Inferior parietal cortex (tissue), 1 donor: ENCODE results near the gene ADAM29.
"Not testable (repeated sequence)": the region's sequence is repeated elsewhere in the genome, so short reads cannot be mapped to it uniquely, and the experiment has no call there.

Experiments used
- DNase-seq: peaks from one replicate; pipeline ENCODE4 v3.0.0-alpha.2; 2016; ENCODE audit errors: extremely low spot score

ADAM29 gene

GRCh38 chr4:174918058-174918457 is at the start of gene ADAM29:
Gene ADAM29 (plus strand): TSS chr4:174918358. CDS start chr4:174975526, 57,168 bp downstream.
- no peak for DNase-seq

DNA sequence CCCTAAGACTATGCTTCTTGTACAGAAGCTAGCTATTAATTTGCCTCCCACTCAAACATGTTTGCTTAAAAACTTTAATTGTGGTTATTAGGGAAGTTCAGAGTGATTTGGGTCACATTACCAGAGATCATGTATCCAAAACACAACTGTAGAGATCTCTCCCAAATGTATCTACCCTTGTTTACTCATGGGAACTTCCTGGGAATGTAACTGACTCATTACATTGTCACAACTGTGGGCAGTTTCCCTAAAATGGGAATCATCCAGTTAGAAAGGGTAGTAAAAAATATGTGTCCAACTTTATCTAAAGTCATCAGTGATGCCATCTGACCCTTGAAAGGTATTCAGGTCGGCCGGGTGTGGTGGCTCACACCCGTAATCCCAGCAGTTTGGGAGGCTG is 48.8 kb upstream of the ADAM29 start:
- no peak for DNase-seq

- no peak for DNase-seq
Observed at GRCh38 chr4:174870311-174870710, 47.8 kb upstream of the ADAM29 start.

DNA sequence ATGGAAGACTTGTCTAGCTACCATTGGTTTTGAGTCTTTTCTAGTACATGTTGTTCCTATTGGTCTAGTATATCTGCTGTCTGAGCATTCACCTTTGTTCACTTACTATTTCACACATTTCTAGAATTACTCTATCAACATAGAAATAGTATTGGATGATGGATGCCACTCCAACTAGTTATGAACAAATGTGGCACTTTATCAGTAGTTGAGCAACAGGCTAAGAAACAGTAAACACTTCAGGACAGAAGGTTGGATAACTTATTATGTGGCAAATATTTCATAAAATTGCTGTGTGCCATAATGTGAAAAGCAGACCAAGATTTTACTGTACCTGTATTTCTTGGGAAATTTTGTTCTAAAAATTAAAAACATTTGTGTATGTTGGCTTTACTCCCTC is 46.8 kb upstream of the ADAM29 start:
- no peak for DNase-seq

DNA sequence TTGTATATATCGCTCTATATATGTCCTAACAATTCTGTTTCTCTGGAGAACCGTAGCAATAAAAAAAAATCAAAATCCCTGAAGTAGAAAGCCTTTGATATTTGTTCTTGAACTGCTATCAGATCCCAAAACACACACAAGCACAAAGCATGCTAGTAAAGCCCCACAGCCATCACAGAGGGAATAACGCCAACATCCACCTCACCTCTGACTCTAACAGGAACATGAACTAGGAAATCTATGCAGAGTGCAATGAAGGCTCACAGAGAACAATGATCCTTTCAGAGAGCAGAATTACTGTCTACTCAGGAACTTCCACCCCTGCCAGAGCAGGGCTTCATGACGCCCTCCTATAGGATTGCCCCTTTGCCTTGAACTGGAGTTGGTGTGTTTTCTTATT is 45.0 kb upstream of the ADAM29 start:
- not testable (repeated sequence) for DNase-seq

DNA sequence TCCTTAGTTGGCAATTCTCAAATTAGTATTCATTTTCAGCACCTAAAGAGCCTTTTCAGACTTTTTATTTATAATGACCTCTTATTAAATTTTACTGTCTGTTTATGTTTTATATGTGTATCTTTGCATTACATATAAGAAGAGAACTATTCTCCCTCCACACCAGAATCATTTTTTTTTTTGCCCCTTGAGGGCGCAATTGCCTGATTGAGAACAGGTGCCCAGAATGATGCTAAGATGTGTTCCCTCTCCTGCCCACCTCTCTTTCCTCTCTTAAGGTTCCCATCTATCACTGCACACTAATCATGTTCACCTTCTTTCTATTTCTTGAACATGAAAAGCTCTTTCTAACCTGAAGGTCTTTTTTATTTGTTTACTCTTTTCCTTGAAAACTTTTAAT is 44.2 kb upstream of the ADAM29 start:
- no peak for DNase-seq

- DNase-seq: no peak
Observed at GRCh38 chr4:174874898-174875297, 43.3 kb upstream of the ADAM29 start.

- DNase-seq: no peak
Observed at GRCh38 chr4:174880001-174880400, 38.2 kb upstream of the ADAM29 start.

- no peak for DNase-seq
Observed at GRCh38 chr4:174882317-174882992, 35.7 kb upstream of the ADAM29 start.

GRCh38 chr4:174907508-174907907 is 10.7 kb upstream of the ADAM29 start:
- DNase-seq: no peak

DNA sequence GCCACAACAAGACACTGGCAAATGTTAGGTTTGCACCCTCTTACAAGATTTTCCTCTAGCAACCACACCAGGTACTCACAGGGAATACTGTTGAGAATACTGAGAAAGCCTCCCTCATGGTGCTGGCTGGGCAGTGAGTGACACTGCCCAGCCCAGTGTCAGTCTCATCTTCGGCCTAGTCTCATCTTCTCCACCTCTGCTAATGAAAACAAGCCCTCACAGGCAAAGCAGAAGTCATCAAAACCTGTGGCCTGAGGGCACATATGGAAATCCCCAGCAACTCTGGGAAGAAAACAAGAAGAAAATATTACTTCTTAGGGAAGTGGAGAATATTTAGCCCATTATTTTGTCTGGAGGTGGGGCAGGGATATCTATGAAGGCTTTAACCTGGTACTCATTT is 7.9 kb upstream of the ADAM29 start:
- DNase-seq: no peak

DNA sequence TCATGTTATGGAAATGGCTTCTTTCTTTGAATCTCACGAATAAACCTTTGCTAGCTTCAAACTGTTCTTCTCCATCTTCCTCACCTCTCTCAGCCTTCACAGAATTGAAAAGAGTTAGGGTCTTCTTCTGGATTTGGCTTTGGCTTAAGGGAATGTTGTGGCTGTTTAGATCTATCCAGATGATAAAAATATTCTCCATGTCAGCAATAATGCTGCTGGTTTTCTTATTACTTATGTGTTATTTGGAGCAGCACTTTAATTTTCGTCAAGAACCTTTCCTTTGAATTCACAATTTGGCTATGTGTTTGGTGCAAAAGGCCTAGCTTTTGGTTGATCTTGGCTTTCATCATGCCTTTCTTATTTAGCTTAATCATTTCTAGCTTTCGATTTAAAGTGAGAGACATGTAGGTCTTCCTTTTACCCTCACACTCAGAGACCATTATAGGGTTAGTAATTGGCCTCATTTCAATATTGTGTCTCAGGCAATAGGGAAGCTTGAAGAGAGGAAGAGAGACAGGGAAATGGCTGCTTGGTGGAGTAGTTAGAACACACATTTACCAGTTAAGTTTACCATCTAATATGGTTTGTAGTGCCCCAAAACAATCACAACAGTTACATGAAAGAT is 5.1 kb upstream of the ADAM29 start:
- DNase-seq: no peak

- no peak for DNase-seq
Observed at GRCh38 chr4:174919886-174920423, 1.8 kb downstream of the ADAM29 start.

DNA sequence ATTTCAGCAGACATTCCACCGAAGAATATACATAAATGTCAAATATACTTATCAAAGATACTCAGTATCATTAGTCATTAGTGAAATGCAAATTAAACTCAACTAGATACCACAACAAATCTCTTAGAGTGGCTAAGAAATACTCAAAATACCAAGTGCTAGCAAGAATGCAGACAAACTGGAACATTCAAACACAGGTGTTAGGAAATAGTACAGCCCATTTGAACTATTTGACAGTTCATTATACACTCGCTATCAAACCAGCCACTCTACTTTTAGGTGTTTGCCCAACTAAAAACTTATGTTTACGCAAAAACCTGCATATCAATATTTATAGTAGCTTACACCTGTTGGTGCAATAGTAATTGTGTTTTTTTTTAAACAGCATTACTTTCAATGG is 8.8 kb downstream of the ADAM29 start:
- no peak for DNase-seq

DNA sequence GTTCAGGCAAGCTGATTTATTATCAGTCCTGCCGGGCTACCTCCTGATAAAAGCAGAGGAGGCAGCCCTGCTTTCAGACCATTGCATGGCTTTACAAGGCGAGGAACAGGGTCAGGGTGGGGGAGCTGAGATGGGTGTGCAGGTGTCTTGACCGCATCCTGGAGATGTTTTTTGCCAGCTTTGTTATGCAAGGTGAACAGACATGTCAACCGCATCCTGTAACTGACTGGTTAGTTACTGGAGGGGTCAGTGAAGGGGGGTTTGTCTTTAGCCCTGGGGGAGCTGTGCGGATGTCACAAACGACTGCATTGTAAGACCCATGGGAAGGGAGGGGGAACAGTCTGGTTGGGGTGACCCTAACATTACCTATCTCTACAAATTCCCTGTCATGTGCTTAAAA is 10.0 kb downstream of the ADAM29 start:
- no peak for DNase-seq

- DNase-seq: no peak
Observed at GRCh38 chr4:174928575-174929253, 10.6 kb downstream of the ADAM29 start.

DNA sequence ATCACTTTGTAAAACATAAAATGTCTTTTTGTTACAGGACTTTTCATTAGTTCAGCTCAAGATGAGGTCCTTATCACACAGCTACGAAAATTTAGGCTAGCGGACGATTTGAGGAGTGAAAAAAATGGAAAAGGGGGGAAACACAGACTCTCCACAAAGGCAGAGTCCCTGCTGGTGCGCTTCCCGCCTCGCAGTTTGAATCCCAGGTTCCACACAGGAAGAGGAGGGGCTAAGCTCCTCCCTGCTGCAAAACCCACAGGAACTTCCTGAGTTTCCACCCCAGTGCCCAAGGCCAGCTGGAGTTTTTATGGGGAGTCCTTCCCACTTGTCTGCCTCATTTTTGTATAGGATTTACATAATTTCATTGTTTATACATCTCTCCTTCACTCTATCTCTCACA is 11.2 kb downstream of the ADAM29 start:
- DNase-seq: no peak

DNA sequence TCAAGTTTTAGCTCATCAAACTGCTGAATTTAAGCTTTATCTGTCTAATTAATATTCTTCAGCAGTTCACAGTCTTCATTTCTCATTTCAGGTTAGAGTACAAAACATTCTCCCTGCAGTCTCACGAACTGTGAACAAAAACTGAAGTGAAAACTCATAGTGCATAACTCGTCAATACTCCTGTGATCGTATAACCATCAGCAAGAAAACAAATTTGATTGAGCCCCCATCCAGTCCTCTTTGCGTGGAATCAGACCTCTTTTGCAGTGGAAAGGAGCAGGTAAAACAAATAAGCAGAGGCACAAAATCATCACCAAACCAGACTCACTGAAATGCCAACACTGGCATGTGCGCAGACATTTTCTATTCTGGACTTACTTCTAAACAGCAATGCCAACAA is 12.7 kb downstream of the ADAM29 start:
- DNase-seq: no peak

DNA sequence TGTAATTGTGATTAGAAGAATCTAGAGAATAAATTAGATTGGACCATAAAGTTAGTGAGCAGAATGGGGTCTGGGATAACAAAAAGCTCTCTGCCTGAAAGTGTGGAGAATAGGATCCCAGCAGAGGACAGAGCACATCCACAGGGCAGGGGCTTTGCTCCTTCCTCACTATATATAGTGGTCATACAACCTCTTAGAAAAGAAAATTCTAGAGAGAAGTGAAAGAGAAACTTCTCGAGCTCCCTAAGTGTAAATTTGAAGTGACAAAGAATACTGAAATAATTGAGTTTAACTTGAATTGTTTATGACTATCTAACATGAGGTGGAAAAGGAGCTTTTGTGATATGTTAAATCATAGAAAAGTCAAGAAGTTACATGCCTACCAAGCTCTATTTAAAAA is 14.9 kb downstream of the ADAM29 start:
- no peak for DNase-seq

DNA sequence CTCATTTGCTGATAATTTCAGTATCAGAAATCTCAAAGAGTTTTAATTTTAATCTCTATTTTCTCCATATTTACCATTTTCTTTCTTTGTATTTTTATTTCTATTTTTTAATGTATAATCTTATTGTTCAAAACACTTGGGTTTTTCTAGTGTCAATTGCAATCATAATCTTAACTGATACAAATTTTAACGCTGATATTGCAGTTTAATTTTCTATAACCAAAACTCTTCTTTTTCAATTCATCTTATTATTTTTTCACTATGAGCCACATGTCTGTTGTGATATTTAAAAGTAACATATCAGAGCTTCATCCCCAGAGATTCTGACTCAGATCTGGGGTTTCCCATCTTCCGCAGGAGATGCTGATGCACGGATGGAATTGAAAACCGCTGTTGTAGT is 16.2 kb downstream of the ADAM29 start:
- no peak for DNase-seq

- no peak for DNase-seq
Observed at GRCh38 chr4:174935607-174936006, 17.4 kb downstream of the ADAM29 start.

GRCh38 chr4:174940002-174940401 is 21.8 kb downstream of the ADAM29 start:
- no peak for DNase-seq

DNA sequence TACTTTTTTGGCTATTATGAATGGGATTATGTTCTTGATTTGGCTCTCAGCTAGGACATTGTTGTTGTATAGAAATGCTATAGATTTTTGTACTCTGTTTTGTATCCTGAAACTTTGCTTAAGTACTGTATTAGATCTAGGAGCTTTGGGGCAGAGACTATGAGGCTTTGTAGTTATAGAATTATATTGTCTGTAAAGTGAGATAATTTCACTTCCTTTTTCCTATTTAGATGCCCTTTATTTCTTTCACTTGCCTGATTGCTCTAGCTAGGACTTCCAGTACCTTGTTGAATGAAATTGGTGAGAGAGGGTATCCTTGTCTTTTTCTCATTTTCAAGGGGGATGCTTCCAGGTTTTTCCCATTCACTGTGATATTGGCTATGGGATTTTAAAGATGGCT is 28.1 kb downstream of the ADAM29 start:
- DNase-seq: no peak
